ENCODE measurements around the gene UBXN7.
"Not testable (repeated sequence)": the region's sequence is repeated elsewhere in the genome, so short reads cannot be mapped to it uniquely, and the experiment has no call there.

Gene UBXN7

GRCh38 chr3:196317687-196318467 lies 114.3 kb downstream of the UBXN7 start, which contains the start of gene DYNLT2B:
TSS of gene DYNLT2B (minus strand) at chr3:196318240. CDS start at chr3:196318152, 88 bp downstream.
- DNase-seq (ENCODE audit: low read depth in 2 of 2), result peak; percentile 70 to 81

- DNase-seq (ENCODE audit: low read depth in 2 of 2), result not testable (repeated sequence)
These were observed 115.2 kb downstream of the UBXN7 start for GRCh38 chr3:196316799-196317686.

- no peak for DNase-seq (ENCODE audit: low read depth in 2 of 2)
These were observed 116.4 kb downstream of the UBXN7 start for GRCh38 chr3:196315821-196316220.

GRCh38 chr3:196314597-196314996 lies 117.6 kb downstream of the UBXN7 start:
- DNase-seq (ENCODE audit: low read depth in 2 of 2), result no peak

GRCh38 chr3:196314086-196314485 lies 118.1 kb downstream of the UBXN7 start:
- not testable (repeated sequence) for DNase-seq (ENCODE audit: low read depth in 2 of 2)

GRCh38 chr3:196302960-196303359 lies 129.3 kb downstream of the UBXN7 start:
- not testable (repeated sequence) for DNase-seq (ENCODE audit: low read depth in 2 of 2)

- DNase-seq (ENCODE audit: low read depth in 2 of 2), result not testable (repeated sequence)
These were observed 129.7 kb downstream of the UBXN7 start for GRCh38 chr3:196302551-196302950.

- no peak for DNase-seq (ENCODE audit: low read depth in 2 of 2)
These were observed 133.7 kb downstream of the UBXN7 start for GRCh38 chr3:196298521-196298920.
